H9 (cell line): ENCODE measurements around the gene RASGRP4. TPM values are rescaled to one million over a fixed set of nuclear protein-coding genes. Genes with fewer than 3 reads are reported as not detected.

Experiments used
- DNase-seq: peaks from one replicate; pipeline ENCODE4 v3.0.0-alpha.2; 2017
- H2AFZ ChIP-seq: one replicate; pipeline ENCODE4 v1.6.1; 2013; ENCODE audit warnings: mild to moderate bottlenecking, low read length, control low read depth, moderate library complexity
- H2AK5ac ChIP-seq: 2 replicates; pipeline ENCODE4 v1.6.1; 2013; ENCODE audit warnings: low read length, control low read depth, mixed read lengths; ENCODE audit not compliant: insufficient read length
- H2BK120ac ChIP-seq: one replicate; pipeline ENCODE4 v1.6.1; 2013; ENCODE audit warnings: low read depth, mild to moderate bottlenecking, low read length, control low read depth, inconsistent platforms; ENCODE audit not compliant: poor library complexity, severe bottlenecking
- H2BK12ac ChIP-seq: 2 replicates; pipeline ENCODE4 v1.6.1; 2013; ENCODE audit warnings: low read length, control low read depth, mixed read lengths, low read depth; ENCODE audit not compliant: insufficient read length
- H2BK15ac ChIP-seq: 2 replicates; pipeline ENCODE4 v1.6.1; 2013; ENCODE audit warnings: low read depth, low read length, control low read depth
- H2BK20ac ChIP-seq: one replicate; pipeline ENCODE4 v1.6.1; 2013; ENCODE audit warnings: low read depth, mild to moderate bottlenecking, low read length, control low read depth, inconsistent platforms; ENCODE audit not compliant: poor library complexity, severe bottlenecking
- H2BK5ac ChIP-seq: 2 replicates; pipeline ENCODE4 v1.6.1; 2013; ENCODE audit warnings: low read length, control low read depth, mixed read lengths; ENCODE audit not compliant: insufficient read length
- H3K14ac ChIP-seq: 2 replicates; pipeline ENCODE4 v1.6.1; 2013; ENCODE audit warnings: low read length, control low read depth; ENCODE audit not compliant: insufficient read depth
- H3K18ac ChIP-seq: 2 replicates; pipeline ENCODE4 v1.6.1; 2013; ENCODE audit warnings: low read depth, mild to moderate bottlenecking, mixed read lengths, low read length, control low read depth; ENCODE audit not compliant: insufficient read length
- H3K23ac ChIP-seq: 2 replicates; pipeline ENCODE4 v1.6.1; 2013; ENCODE audit warnings: low read length, control low read depth, mixed read lengths, low read depth; ENCODE audit not compliant: insufficient read length
- H3K23me2 ChIP-seq: 2 replicates; pipeline ENCODE4 v1.6.1; 2013; ENCODE audit warnings: low read depth, mild to moderate bottlenecking, mixed read lengths, low read length, control low read depth; ENCODE audit not compliant: insufficient read length, poor library complexity, severe bottlenecking
- H3K27ac ChIP-seq: 2 replicates; pipeline ENCODE4 v1.5.1; 2013; ENCODE audit warnings: low read length, control low read depth, mixed read lengths, low read depth; ENCODE audit not compliant: insufficient read length
- H3K27me3 ChIP-seq: 2 replicates; pipeline ENCODE4 v1.6.1; 2013; ENCODE audit warnings: low read length, control low read depth, inconsistent platforms; ENCODE audit not compliant: insufficient read depth
- H3K4ac ChIP-seq: 2 replicates; pipeline ENCODE4 v1.6.1; 2013; ENCODE audit warnings: low read depth, mild to moderate bottlenecking, control low read depth, inconsistent platforms, low read length, moderate library complexity
- H3K4me1 ChIP-seq: 2 replicates; pipeline ENCODE4 v1.6.1; 2013; ENCODE audit warnings: low read length, control low read depth, inconsistent platforms; ENCODE audit not compliant: insufficient read depth
- H3K4me2 ChIP-seq: 2 replicates; pipeline ENCODE4 v1.6.1; 2013; ENCODE audit warnings: low read length, control low read depth, mixed read lengths; ENCODE audit not compliant: insufficient read length, insufficient read depth
- H3K56ac ChIP-seq: 2 replicates; pipeline ENCODE4 v1.6.1; 2013; ENCODE audit warnings: low read depth, mild to moderate bottlenecking, mixed read lengths, low read length, control low read depth; ENCODE audit not compliant: insufficient read length
- H3K79me1 ChIP-seq: 2 replicates; pipeline ENCODE4 v1.6.1; 2013; ENCODE audit warnings: low read depth, mild to moderate bottlenecking, moderate library complexity, low read length, control low read depth, inconsistent platforms; ENCODE audit not compliant: insufficient read depth, poor library complexity, severe bottlenecking
- H3K79me2 ChIP-seq: 2 replicates; pipeline ENCODE4 v1.6.1; 2013; ENCODE audit warnings: low read length, control low read depth, inconsistent platforms; ENCODE audit not compliant: insufficient read depth
- H3K9ac ChIP-seq: 2 replicates; pipeline ENCODE4 v1.6.1; 2013; ENCODE audit warnings: low read length, control low read depth, mixed read lengths; ENCODE audit not compliant: insufficient read length; ENCODE audit errors: extremely low read depth
- H3K9me3 ChIP-seq: one replicate; pipeline ENCODE4 v1.6.1; 2013; ENCODE audit warnings: low read depth, low read length, inconsistent platforms; ENCODE audit not compliant: control insufficient read depth
- H3T11ph ChIP-seq: one replicate; pipeline ENCODE4 v1.6.1; 2013; ENCODE audit warnings: mild to moderate bottlenecking, low read length, control low read depth, inconsistent platforms
- H4K20me1 ChIP-seq: one replicate; pipeline ENCODE4 v1.6.1; 2013; ENCODE audit not compliant: control insufficient read depth, insufficient read length, insufficient read depth
- H4K5ac ChIP-seq: 2 replicates; pipeline ENCODE4 v1.6.1; 2013; ENCODE audit warnings: low read depth, mild to moderate bottlenecking, mixed read lengths, low read length, control low read depth; ENCODE audit not compliant: insufficient read length
- H4K8ac ChIP-seq: replicated peaks from 2 replicates; pipeline ENCODE4 v1.6.1; 2013; ENCODE audit warnings: low read length, control low read depth, mixed read lengths, low read depth; ENCODE audit not compliant: insufficient read length
- H4K91ac ChIP-seq: 2 replicates; pipeline ENCODE4 v1.6.1; 2013; ENCODE audit warnings: low read depth, mild to moderate bottlenecking, moderate library complexity, mixed read lengths, low read length, control low read depth; ENCODE audit not compliant: insufficient read length
- H3K27ac Mint-ChIP-seq, 3 experiments: 2 replicates in 2 of 3; 3 replicates in 1 of 3; pipeline ENCODE4 v1.8.0; 2020 to 2021; ENCODE audit warnings: mixed read lengths in 3 of 3, mild to moderate bottlenecking in 1 of 3, moderate library complexity in 1 of 3
- H3K27me3 Mint-ChIP-seq: 2 replicates; pipeline ENCODE4 v1.8.0; 2021; ENCODE audit warnings: low read depth, mild to moderate bottlenecking, moderate library complexity, mixed read lengths
- H3K36me3 Mint-ChIP-seq, 3 experiments: 2 replicates in 2 of 3; 3 replicates in 1 of 3; pipeline ENCODE4 v1.8.0; 2020 to 2021; ENCODE audit warnings: low read depth in 3 of 3, mixed read lengths in 3 of 3; ENCODE audit not compliant: insufficient read depth in 1 of 3
- H3K4me1 Mint-ChIP-seq, 2 experiments: 2 replicates each; pipeline ENCODE4 v1.8.0; 2020; ENCODE audit warnings: mixed read lengths in 2 of 2
- H3K4me3 Mint-ChIP-seq, 2 experiments: 2 replicates in 1 of 2; 3 replicates in 1 of 2; pipeline ENCODE4 v1.8.0; 2020 to 2021; ENCODE audit warnings: mild to moderate bottlenecking in 2 of 2, mixed read lengths in 2 of 2, moderate library complexity in 1 of 2
- H3K9me3 Mint-ChIP-seq, 2 experiments: 2 replicates in 1 of 2; 3 replicates in 1 of 2; pipeline ENCODE4 v1.8.0; 2020; ENCODE audit warnings: mild to moderate bottlenecking in 2 of 2, mixed read lengths in 2 of 2, moderate library complexity in 1 of 2
- CTCF ChIP-seq: fragments of 200-600 bp; sonication (generic); conservative IDR thresholded peaks from 3 replicates; pipeline ENCODE4 v1.8.0; 2021; ENCODE audit warnings: antibody characterized with exemption, mild to moderate bottlenecking
- WGBS: extraction: QIAGEN DNeasy Blood & Tissue Kit; methylation state at CpG from one replicate; pipeline ENCODE4 v1.1.7; 2013; ENCODE audit warnings: missing lambda C conversion rate, low lambda C conversion rate, mixed read lengths; ENCODE audit not compliant: insufficient read length; ENCODE audit errors: extremely low coverage; 5-methylcytosine and 5-hydroxymethylcytosine counted together
- total RNA-seq: library from RNA; stranded (reverse); gene quantifications from 2 replicates; pipeline ENCODE4 v1.2.1, GENCODE V29; 2021

The RASGRP4 gene
- total RNA-seq, 1 experiment from 2014 or later: 0.28 TPM

- H3K23ac ChIP-seq: no peak overlapping the region
- H2AFZ ChIP-seq: no peak overlapping the region
- TF ChIP-seq CTCF: no peak
- Mint-ChIP-seq H3K27me3 (no peaks in the 10 kb centered on the region), H3K4me3 (no peak overlapping the region), H3K4me1 (peaks cover 6 to 7% of the 10 kb centered on the region in 2 experiments), H3K27ac (peak overlapping the region in 2 of 3 experiments; percentile 15 to 22; a peak in 3 of 7 replicates), H3K36me3 (peaks cover 8 to 26% (median 23%) of the 10 kb centered on the region in 3 experiments; a peak in 6 of 7 replicates), H3K9me3 (no peaks in the 10 kb centered on the region)
- H3K4ac ChIP-seq: no peak overlapping the region
- no peak overlapping the region for H4K91ac ChIP-seq
- no peak overlapping the region for H2BK5ac ChIP-seq
- H2BK120ac ChIP-seq: no peak overlapping the region
- no peak overlapping the region for H4K5ac ChIP-seq
- H4K20me1 ChIP-seq: no peaks in the 10 kb centered on the region
- no peaks in the 10 kb centered on the region for H3K23me2 ChIP-seq
- no peak overlapping the region for H3K56ac ChIP-seq
- H3K79me2 ChIP-seq: no peaks in the 10 kb centered on the region
- WGBS: no CpG with 5 or more reads among the region's 12 CpGs
- H2BK12ac ChIP-seq: no peak overlapping the region
- no peak overlapping the region for H3T11ph ChIP-seq
- H3K79me1 ChIP-seq: no peaks in the 10 kb centered on the region
- no peak overlapping the region for H4K8ac ChIP-seq
- H2AK5ac ChIP-seq: no peak overlapping the region
- no peak overlapping the region for H2BK15ac ChIP-seq
- no peak for DNase-seq
- no peak overlapping the region for H3K4me2 ChIP-seq
- no peaks in the 10 kb centered on the region for H3K9me3 ChIP-seq
- no peaks in the 10 kb centered on the region for H3K27me3 ChIP-seq
- H3K4me1 ChIP-seq: no peaks in the 10 kb centered on the region
- H3K9ac ChIP-seq: no peak overlapping the region
- H3K27ac ChIP-seq: no peak overlapping the region
- no peak overlapping the region for H3K18ac ChIP-seq
- no peak overlapping the region for H3K14ac ChIP-seq
- no peak overlapping the region for H2BK20ac ChIP-seq
These were observed 44.9 kb upstream of the RASGRP4 start for GRCh38 chr19:38470788-38471480.
